Mucosa of stomach (tissue), 1 donor: ENCODE results near the gene ACYP2.
"Not testable (repeated sequence)": the region's sequence is repeated elsewhere in the genome, so short reads cannot be mapped to it uniquely, and the experiment has no call there.

Source experiments
- H3K27me3 ChIP-seq: one replicate; pipeline ENCODE4 v1.7.0; 2013; ENCODE audit warnings: mild to moderate bottlenecking, low read length; ENCODE audit not compliant: control insufficient read depth, insufficient read depth
- H3K36me3 ChIP-seq: one replicate; pipeline ENCODE4 v1.7.0; 2013; ENCODE audit warnings: low read length; ENCODE audit not compliant: control insufficient read depth, insufficient read depth
- H3K4me1 ChIP-seq: one replicate; pipeline ENCODE4 v1.7.0; 2013; ENCODE audit warnings: mild to moderate bottlenecking, low read length; ENCODE audit not compliant: control insufficient read depth, insufficient read depth
- H3K4me3 ChIP-seq: one replicate; pipeline ENCODE4 v1.7.0; 2013; ENCODE audit warnings: low read length
- H3K9ac ChIP-seq: one replicate; pipeline ENCODE4 v1.7.0; 2013; ENCODE audit warnings: mild to moderate bottlenecking, low read length, moderate library complexity
- H3K9me3 ChIP-seq: one replicate; pipeline ENCODE4 v1.7.0; 2013; ENCODE audit warnings: mild to moderate bottlenecking, low read length, moderate library complexity; ENCODE audit not compliant: control insufficient read depth
- donor health status: Pancreatic carcinoma.

ACYP2 gene

GRCh38 chr2:54265081-54265480, 149.7 kb downstream of the ACYP2 start:
- H3K27me3 ChIP-seq, H3K9me3 ChIP-seq, H3K4me1 ChIP-seq, H3K4me3 ChIP-seq, H3K36me3 ChIP-seq, H3K9ac ChIP-seq: not testable (repeated sequence)

- Histone ChIP-seq H3K27me3 (no peaks in the 10 kb centered on the region), H3K4me1 (no peaks in the 10 kb centered on the region), H3K9ac (no peak overlapping the region), H3K4me3 (no peak overlapping the region), H3K36me3 (no peaks in the 10 kb centered on the region), H3K9me3 (no peaks in the 10 kb centered on the region)
Observed at GRCh38 chr2:54267577-54267976, 152.2 kb downstream of the ACYP2 start.

- Histone ChIP-seq H3K9ac (no peak overlapping the region), H3K4me1 (no peaks in the 10 kb centered on the region), H3K36me3 (no peaks in the 10 kb centered on the region), H3K4me3 (no peak overlapping the region), H3K9me3 (no peaks in the 10 kb centered on the region), H3K27me3 (no peaks in the 10 kb centered on the region)
Observed at GRCh38 chr2:54271189-54271588, 155.8 kb downstream of the ACYP2 start.

GRCh38 chr2:54271843-54272627, 156.6 kb downstream of the ACYP2 start:
- no peaks in the 10 kb centered on the region for H3K4me1 ChIP-seq
- H3K4me3 ChIP-seq: no peak overlapping the region
- no peaks in the 10 kb centered on the region for H3K27me3 ChIP-seq
- H3K9ac ChIP-seq: no peak overlapping the region
- no peaks in the 10 kb centered on the region for H3K36me3 ChIP-seq
- H3K9me3 ChIP-seq: no peaks in the 10 kb centered on the region

- H3K36me3 ChIP-seq: no peaks in the 10 kb centered on the region
- no peak overlapping the region for H3K4me3 ChIP-seq
- H3K27me3 ChIP-seq: no peaks in the 10 kb centered on the region
- H3K4me1 ChIP-seq: no peaks in the 10 kb centered on the region
- no peak overlapping the region for H3K9ac ChIP-seq
- H3K9me3 ChIP-seq: no peaks in the 10 kb centered on the region
Observed at GRCh38 chr2:54274781-54275242, 159.4 kb downstream of the ACYP2 start.

- Histone ChIP-seq H3K36me3 (no peaks in the 10 kb centered on the region), H3K9ac (no peak overlapping the region), H3K4me3 (no peak overlapping the region), H3K27me3 (no peaks in the 10 kb centered on the region), H3K9me3 (no peaks in the 10 kb centered on the region), H3K4me1 (no peaks in the 10 kb centered on the region)
Observed at GRCh38 chr2:54275541-54275940, 160.1 kb downstream of the ACYP2 start.

GRCh38 chr2:54279385-54279784, 164.0 kb downstream of the ACYP2 start:
- no peak overlapping the region for H3K4me3 ChIP-seq
- H3K9ac ChIP-seq: no peak overlapping the region
- H3K9me3 ChIP-seq: no peaks in the 10 kb centered on the region
- H3K36me3 ChIP-seq: no peaks in the 10 kb centered on the region
- no peaks in the 10 kb centered on the region for H3K4me1 ChIP-seq
- no peaks in the 10 kb centered on the region for H3K27me3 ChIP-seq

- Histone ChIP-seq H3K27me3 (no peaks in the 10 kb centered on the region), H3K4me3 (no peak overlapping the region), H3K9ac (no peak overlapping the region), H3K4me1 (no peaks in the 10 kb centered on the region), H3K36me3 (no peaks in the 10 kb centered on the region), H3K9me3 (no peaks in the 10 kb centered on the region)
Observed at GRCh38 chr2:54284826-54285225, 169.4 kb downstream of the ACYP2 start.

- Histone ChIP-seq H3K9me3 (no peaks in the 10 kb centered on the region), H3K27me3 (no peaks in the 10 kb centered on the region), H3K4me1 (no peaks in the 10 kb centered on the region), H3K4me3 (no peak overlapping the region), H3K36me3 (no peaks in the 10 kb centered on the region), H3K9ac (no peak overlapping the region)
Observed at GRCh38 chr2:54285451-54285850, 170.0 kb downstream of the ACYP2 start.

GRCh38 chr2:54287532-54287931, 172.1 kb downstream of the ACYP2 start:
- H3K9ac ChIP-seq: no peak overlapping the region
- H3K4me1 ChIP-seq: no peaks in the 10 kb centered on the region
- no peak overlapping the region for H3K4me3 ChIP-seq
- H3K27me3 ChIP-seq: no peaks in the 10 kb centered on the region
- H3K36me3 ChIP-seq: no peaks in the 10 kb centered on the region
- no peaks in the 10 kb centered on the region for H3K9me3 ChIP-seq

GRCh38 chr2:54289917-54290316, 174.5 kb downstream of the ACYP2 start:
- no peak overlapping the region for H3K9ac ChIP-seq
- no peaks in the 10 kb centered on the region for H3K4me1 ChIP-seq
- H3K27me3 ChIP-seq: no peaks in the 10 kb centered on the region
- H3K4me3 ChIP-seq: no peak overlapping the region
- H3K9me3 ChIP-seq: no peaks in the 10 kb centered on the region
- no peaks in the 10 kb centered on the region for H3K36me3 ChIP-seq

GRCh38 chr2:54290356-54291025, 175.1 kb downstream of the ACYP2 start:
- Histone ChIP-seq H3K9ac (no peak overlapping the region), H3K4me3 (no peak overlapping the region)

More at GRCh38 chr2:54290356-54291025, 175.1 kb downstream of the ACYP2 start:
- Histone ChIP-seq H3K4me1 (no peaks in the 10 kb centered on the region), H3K36me3 (no peaks in the 10 kb centered on the region), H3K9me3 (no peaks in the 10 kb centered on the region), H3K27me3 (no peaks in the 10 kb centered on the region)
